ENCODE data around the gene TEKT2. TPM values are rescaled to one million over a fixed set of nuclear protein-coding genes. Genes with fewer than 3 reads are reported as not detected.

The TEKT2 gene
- total RNA-seq, 1 donor from 2014 or later = 10.6 TPM

GRCh38 chr1:36126005-36126716, 42.3 kb downstream of the TEKT2 start:
- no peak for DNase-seq (ENCODE audit: low spot score in 2 of 2)
- FAIRE-seq = no peak

GRCh38 chr1:36126797-36127500, 43.1 kb downstream of the TEKT2 start:
- FAIRE-seq (no peak), DNase-seq (ENCODE audit: low spot score in 2 of 2) (no peak)

DNA sequence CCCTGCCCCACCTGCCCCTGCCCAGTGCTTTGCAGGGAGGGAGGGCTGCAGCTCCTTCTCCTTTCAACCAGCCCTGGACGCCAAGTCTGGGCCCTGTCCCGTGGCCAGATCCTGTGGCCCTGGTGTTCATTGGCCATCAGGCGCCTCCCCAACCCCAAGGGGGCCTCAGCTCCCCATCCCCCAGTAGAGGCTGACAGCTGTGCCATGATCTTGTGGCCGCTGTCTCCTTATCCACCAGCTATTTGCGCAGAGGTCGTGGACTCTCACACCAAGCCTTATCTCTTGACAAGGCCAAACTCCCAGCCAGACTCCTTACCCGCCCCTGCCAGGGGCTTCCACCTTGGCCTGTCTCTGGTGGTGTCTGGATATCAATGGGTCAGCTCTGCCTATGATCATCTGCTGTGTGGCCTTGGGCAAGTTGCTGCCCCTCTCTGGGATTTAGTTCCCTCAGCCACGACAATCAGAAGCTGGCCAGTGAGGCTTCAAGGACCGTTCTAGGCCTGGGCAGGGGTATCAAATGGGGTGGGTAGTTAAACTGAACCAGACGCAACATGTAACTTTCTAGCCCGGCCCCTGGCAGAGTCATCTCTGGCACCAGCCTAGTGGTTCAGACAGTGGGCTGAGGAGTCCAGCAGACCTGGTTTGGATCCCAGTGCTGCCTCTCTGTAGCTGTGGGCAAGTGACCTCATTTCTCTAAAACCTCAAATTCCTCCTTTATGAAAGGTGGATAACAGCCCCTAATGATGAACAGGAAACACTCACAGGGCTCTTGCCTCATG, 44.4 kb downstream of the TEKT2 start:
- FAIRE-seq = no peak

DNA sequence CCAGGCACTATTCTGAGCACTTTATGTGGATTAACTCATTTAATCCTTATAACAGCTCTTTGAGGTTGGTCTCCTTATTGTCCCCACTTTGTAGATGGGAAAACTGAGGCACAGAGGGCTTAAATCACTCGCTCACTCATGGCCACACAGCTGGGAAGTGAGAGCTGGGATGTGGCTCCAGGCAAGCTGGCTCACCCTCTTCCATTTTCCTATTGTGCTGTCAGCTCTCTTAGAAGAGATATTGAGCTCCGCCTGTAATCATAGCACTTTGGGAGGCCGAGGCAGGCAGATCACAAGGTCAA, 45.0 kb downstream of the TEKT2 start:
- FAIRE-seq = no peak
- DNase-seq (ENCODE audit: low spot score in 2 of 2) = no peak

More for the DNA sequence above, 44.4 kb downstream of the TEKT2 start:
- DNase-seq (ENCODE audit: low spot score in 2 of 2) = no peak

DNA sequence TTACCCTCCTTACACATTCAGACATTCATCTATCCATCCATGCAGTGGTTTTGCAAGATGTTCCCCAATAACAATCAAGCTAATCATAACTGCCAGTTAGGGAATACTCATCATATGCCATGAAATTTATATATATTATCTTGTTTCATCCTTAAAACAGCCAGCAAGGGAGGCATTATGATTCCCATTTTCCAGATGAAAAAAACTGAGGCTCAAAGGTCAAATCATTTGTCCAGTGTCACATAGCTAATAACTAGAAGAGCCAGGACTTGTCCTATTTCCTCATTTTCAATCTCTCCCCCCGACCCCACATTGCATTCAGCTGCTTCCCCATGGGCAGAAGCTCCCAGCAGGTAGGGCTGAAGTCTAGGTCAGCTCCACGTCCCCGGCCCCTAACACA, 48.1 kb downstream of the TEKT2 start:
- FAIRE-seq (no peak), DNase-seq (ENCODE audit: low spot score in 2 of 2) (no peak)

- FAIRE-seq = no peak
Measured at GRCh38 chr1:36133484-36133883, 49.6 kb downstream of the TEKT2 start.

GRCh38 chr1:36134031-36134430, 50.1 kb downstream of the TEKT2 start:
- no peak for FAIRE-seq
- DNase-seq (ENCODE audit: low spot score in 2 of 2) = no peak

More at GRCh38 chr1:36133484-36133883, 49.6 kb downstream of the TEKT2 start:
- no peak for DNase-seq (ENCODE audit: low spot score in 2 of 2)

GRCh38 chr1:36134505-36135329, 50.8 kb downstream of the TEKT2 start:
- DNase-seq (ENCODE audit: low spot score in 2 of 2) (peak; percentile 57 to 66), FAIRE-seq (no peak)

DNA sequence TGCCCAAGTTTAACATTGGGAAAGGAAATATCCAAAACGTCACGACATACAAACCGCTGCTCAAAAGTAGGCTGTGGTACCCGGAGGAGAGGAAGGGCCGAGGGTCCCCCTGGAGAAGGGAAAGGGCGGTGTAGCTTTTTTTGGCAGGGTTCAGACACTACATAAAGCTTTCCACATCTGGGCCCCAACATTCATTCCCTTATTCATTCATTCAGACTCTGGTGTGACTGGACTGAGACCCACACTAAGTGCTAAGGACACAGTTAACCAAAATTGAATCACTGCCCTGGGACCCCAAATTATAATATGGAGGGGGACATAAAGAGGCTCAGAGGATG, 51.4 kb downstream of the TEKT2 start:
- DNase-seq (ENCODE audit: low spot score in 2 of 2) = no peak
- no peak for FAIRE-seq

GRCh38 chr1:36135796-36136195, 51.9 kb downstream of the TEKT2 start:
- no peak for DNase-seq (ENCODE audit: low spot score in 2 of 2)
- no peak for FAIRE-seq

- DNase-seq (ENCODE audit: low spot score in 2 of 2) (peak in 1 of 2 donors; percentile 17), FAIRE-seq (no peak)
Measured at GRCh38 chr1:36136535-36136934, 52.6 kb downstream of the TEKT2 start.

DNA sequence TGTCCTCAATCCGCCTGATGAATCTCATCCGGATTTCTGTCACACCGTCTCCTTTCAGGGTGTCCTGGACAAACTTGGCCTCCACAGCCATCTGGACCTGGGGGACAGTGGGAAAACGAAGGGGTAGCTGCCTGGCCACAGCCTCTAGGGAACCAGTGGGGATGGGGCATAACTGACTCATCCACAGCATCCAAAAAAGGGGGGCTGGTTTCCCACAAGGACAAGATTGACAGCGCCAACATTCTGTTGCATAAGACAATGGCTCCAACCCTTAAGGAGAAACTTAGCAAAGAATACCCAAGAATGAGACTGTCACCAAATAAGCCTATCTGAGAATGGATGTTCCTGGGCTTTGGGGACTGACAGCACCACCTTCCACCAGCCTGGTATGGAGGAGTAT, 53.3 kb downstream of the TEKT2 start:
- FAIRE-seq (no peak), DNase-seq (ENCODE audit: low spot score in 2 of 2) (no peak)

DNA sequence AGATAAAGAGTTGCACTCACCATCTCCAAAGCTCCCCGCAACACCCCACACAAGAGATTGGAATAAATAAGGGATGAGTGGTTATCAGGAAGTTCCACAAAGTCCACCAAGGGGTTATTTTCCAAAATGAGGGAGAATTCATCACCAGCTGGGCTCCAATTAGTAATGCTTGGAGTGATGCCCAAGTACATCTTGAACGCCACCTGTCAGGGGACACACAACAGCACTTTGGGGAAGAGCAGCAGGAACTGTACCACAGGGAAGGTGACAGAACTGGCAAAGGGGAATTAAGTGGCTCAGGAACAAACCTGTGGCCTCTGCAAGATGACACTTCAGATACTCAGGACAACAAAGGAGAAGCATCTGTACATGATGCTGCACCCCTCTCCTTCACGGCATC, 53.9 kb downstream of the TEKT2 start:
- FAIRE-seq = no peak
- DNase-seq (ENCODE audit: low spot score in 2 of 2) = no peak

Other genes with a start within 250 kb of the TEKT2 start
- 12.2 TPM for gene AGO1, start 200.9 kb upstream of the TEKT2 start, total RNA-seq
- gene AGO3, start 153.0 kb upstream of the TEKT2 start, total RNA-seq = 21.6 TPM
- gene ADPRS, start 4.8 kb downstream of the TEKT2 start, total RNA-seq = 20.4 TPM
- gene COL8A2, start 41.1 kb downstream of the TEKT2 start, total RNA-seq = 0.82 TPM
- gene TRAPPC3, start 65.4 kb downstream of the TEKT2 start, total RNA-seq = 43.6 TPM
- gene MAP7D1, start 72.1 kb downstream of the TEKT2 start, total RNA-seq = 70.1 TPM
- gene THRAP3, start 140.3 kb downstream of the TEKT2 start, total RNA-seq = 80.3 TPM
- 0.82 TPM for gene SH3D21, start 222.3 kb downstream of the TEKT2 start, total RNA-seq
- gene EVA1B, start 239.6 kb downstream of the TEKT2 start, total RNA-seq = 3.7 TPM